Measurements from ENCODE around the gene USP6NL. TPM values are rescaled to one million over a fixed set of nuclear protein-coding genes. Genes with fewer than 3 reads are reported as not detected.

Gene USP6NL
- total RNA-seq, 1 experiment from 2014 or later = 24.6 TPM

DNA sequence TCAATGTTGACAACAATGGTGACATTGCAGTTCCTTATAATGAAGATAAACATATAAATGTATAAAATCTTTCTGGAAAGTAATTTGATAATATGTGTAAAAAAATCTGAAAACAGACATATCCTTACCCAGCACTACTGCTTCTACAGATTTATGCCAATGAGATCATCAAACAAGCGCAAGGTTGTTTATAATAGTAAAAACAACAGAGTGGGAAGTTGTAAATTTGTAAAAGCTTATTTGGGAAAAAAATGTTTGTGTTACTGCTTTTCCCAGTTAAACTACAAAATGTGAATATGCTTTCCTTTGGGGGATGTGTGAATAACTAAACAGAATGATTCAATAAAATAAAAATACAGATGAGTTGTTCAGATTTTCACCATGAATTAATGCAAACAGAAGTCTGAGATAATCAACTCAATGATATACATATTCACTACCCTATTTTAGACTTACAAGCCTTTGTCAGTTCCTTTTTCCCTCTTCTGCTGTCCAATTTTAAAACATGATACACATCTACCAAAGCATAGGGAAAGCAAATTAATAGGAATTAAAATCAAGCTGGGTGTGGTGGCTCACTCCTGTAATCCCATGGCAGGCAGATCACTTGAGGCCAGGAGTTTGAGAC, 82.1 kb downstream of the USP6NL start:
- Histone ChIP-seq H3K4me1 (ENCODE audit: control insufficient read depth in 1 of 2, insufficient read depth in 2 of 2, low read length in 2 of 2) (peaks cover 13% of the 10 kb centered on the region in 2 experiments), H3K4me3 (replicated peaks in 1 of 2; ENCODE audit: low read depth in 1 of 2, low read length in 2 of 2) (no peak overlapping the region), H3K79me2 (ENCODE audit: insufficient read depth, low read length) (peaks cover 49% of the 10 kb centered on the region), H3K27ac (ENCODE audit: low read depth, low read length) (no peak overlapping the region), H3K9me2 (ENCODE audit: insufficient read depth) (no peaks in the 10 kb centered on the region), H3K27me3 (ENCODE audit: insufficient read depth, low read length) (no peaks in the 10 kb centered on the region), H3K9me3 (ENCODE audit: control insufficient read depth in 1 of 2, insufficient read depth in 1 of 2, low read depth in 1 of 2, low read length in 2 of 2) (no peaks in the 10 kb centered on the region), H3K36me3 (ENCODE audit: control insufficient read depth in 1 of 2, insufficient read depth in 2 of 2, low read length in 2 of 2) (no peaks in the 10 kb centered on the region), H3K9ac (ENCODE audit: low read length) (no peak overlapping the region), H2AFZ (ENCODE audit: low read depth, low read length, poor library complexity, severe bottlenecking) (no peak overlapping the region), H4K20me1 (ENCODE audit: insufficient read depth) (no peaks in the 10 kb centered on the region), H3K4me2 (ENCODE audit: low read length) (no peak overlapping the region)
- CTCF ChIA-PET = interaction anchor here (1.8 kb wide), 1 partner anchor 228 kb away, joined by 4 read pairs; no protein-coding TSS in a partner anchor
- RAD21 ChIA-PET (ENCODE audit: low non-redundant PET in 1 of 2, low total read pairs in 2 of 2, uncharacterized antibody in 2 of 2, unreplicated experiment in 2 of 2) = no interaction called here
- TF ChIP-seq YY1 (IDR thresholded peaks at IDR 0.05; ENCODE audit: extremely low read depth, insufficient replicate concordance, low read depth, low read length) (no peak), TCF7L2 (IDR thresholded peaks at IDR 0.05; ENCODE audit: borderline replicate concordance, extremely low read depth, insufficient read depth, insufficient read length) (no peak), JUND (IDR thresholded peaks at IDR 0.05) (no peak)
- TF ChIP-seq, protein P1, sequence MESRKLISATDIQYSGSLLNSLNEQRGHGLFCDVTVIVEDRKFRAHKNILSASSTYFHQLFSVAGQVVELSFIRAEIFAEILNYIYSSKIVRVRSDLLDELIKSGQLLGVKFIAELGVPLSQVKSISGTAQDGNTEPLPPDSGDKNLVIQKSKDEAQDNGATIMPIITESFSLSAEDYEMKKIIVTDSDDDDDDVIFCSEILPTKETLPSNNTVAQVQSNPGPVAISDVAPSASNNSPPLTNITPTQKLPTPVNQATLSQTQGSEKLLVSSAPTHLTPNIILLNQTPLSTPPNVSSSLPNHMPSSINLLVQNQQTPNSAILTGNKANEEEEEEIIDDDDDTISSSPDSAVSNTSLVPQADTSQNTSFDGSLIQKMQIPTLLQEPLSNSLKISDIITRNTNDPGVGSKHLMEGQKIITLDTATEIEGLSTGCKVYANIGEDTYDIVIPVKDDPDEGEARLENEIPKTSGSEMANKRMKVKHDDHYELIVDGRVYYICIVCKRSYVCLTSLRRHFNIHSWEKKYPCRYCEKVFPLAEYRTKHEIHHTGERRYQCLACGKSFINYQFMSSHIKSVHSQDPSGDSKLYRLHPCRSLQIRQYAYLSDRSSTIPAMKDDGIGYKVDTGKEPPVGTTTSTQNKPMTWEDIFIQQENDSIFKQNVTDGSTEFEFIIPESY (IDR thresholded peaks at IDR 0.05; ENCODE audit: extremely low read depth, insufficient replicate concordance, low read length) = no peak
- TF ChIP-seq, protein P2, sequence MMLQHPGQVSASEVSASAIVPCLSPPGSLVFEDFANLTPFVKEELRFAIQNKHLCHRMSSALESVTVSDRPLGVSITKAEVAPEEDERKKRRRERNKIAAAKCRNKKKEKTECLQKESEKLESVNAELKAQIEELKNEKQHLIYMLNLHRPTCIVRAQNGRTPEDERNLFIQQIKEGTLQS (IDR thresholded peaks at IDR 0.05) = no peak
- no TSS peak for BruUV-seq (replicated peaks)
- intact Hi-C loops (cut with micrococcal nuclease) = no loop called here
- POLR2A ChIA-PET = no interaction called here
- no peak for DNase-seq (ENCODE audit: low read depth, low spot score)
- ATAC-seq = no peak

DNA sequence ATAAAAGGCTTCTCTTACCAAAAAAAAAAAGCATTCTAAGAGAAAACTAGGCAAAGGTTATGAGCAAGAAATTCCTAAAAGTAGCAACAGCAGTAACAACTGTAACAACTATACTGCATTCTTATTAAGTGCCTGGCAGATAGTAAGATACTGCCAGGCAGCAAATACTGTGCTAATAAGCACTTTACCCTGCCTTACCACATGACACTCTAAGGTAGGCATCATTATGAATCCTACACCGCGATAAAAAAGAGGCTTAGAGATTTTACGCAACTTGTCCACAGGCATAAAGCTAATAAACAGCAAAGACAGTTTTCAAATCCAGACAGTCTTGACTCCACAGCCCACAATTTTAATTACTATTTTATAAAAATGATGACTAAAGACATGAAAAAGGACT, 83.2 kb downstream of the USP6NL start:
- ATAC-seq (no peak), DNase-seq (ENCODE audit: low read depth, low spot score) (no peak)
- Histone ChIP-seq H3K4me2 (ENCODE audit: low read length) (no peak overlapping the region), H3K9me2 (ENCODE audit: insufficient read depth) (no peaks in the 10 kb centered on the region), H3K9me3 (ENCODE audit: control insufficient read depth in 1 of 2, insufficient read depth in 1 of 2, low read depth in 1 of 2, low read length in 2 of 2) (no peaks in the 10 kb centered on the region), H3K27ac (ENCODE audit: low read depth, low read length) (no peak overlapping the region), H3K27me3 (ENCODE audit: insufficient read depth, low read length) (no peaks in the 10 kb centered on the region), H3K79me2 (ENCODE audit: insufficient read depth, low read length) (peaks cover 38% of the 10 kb centered on the region), H3K9ac (ENCODE audit: low read length) (no peak overlapping the region), H2AFZ (ENCODE audit: low read depth, low read length, poor library complexity, severe bottlenecking) (no peak overlapping the region), H4K20me1 (ENCODE audit: insufficient read depth) (no peaks in the 10 kb centered on the region), H3K36me3 (ENCODE audit: control insufficient read depth in 1 of 2, insufficient read depth in 2 of 2, low read length in 2 of 2) (no peaks in the 10 kb centered on the region), H3K4me1 (ENCODE audit: control insufficient read depth in 1 of 2, insufficient read depth in 2 of 2, low read length in 2 of 2) (peaks cover 1 to 2% of the 10 kb centered on the region in 2 experiments; a peak in 3 of 4 replicates), H3K4me3 (replicated peaks in 1 of 2; ENCODE audit: low read depth in 1 of 2, low read length in 2 of 2) (no peak overlapping the region)
- BruUV-seq (replicated peaks) = no TSS peak
- ChIA-PET RAD21 (ENCODE audit: low non-redundant PET in 1 of 2, low total read pairs in 2 of 2, uncharacterized antibody in 2 of 2, unreplicated experiment in 2 of 2) (no interaction called here), CTCF (no interaction called here), POLR2A (no interaction called here)
- intact Hi-C loops (cut with micrococcal nuclease) = no loop called here
- TF ChIP-seq, protein P3, sequence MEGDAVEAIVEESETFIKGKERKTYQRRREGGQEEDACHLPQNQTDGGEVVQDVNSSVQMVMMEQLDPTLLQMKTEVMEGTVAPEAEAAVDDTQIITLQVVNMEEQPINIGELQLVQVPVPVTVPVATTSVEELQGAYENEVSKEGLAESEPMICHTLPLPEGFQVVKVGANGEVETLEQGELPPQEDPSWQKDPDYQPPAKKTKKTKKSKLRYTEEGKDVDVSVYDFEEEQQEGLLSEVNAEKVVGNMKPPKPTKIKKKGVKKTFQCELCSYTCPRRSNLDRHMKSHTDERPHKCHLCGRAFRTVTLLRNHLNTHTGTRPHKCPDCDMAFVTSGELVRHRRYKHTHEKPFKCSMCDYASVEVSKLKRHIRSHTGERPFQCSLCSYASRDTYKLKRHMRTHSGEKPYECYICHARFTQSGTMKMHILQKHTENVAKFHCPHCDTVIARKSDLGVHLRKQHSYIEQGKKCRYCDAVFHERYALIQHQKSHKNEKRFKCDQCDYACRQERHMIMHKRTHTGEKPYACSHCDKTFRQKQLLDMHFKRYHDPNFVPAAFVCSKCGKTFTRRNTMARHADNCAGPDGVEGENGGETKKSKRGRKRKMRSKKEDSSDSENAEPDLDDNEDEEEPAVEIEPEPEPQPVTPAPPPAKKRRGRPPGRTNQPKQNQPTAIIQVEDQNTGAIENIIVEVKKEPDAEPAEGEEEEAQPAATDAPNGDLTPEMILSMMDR (IDR thresholded peaks at IDR 0.05 in 2 of 3, conservative IDR thresholded peaks at IDR 0.05 in 1 of 3; ENCODE audit: borderline replicate concordance in 1 of 3, insufficient read depth in 1 of 3, low read depth in 2 of 3, low read length in 2 of 3) = no peak
- TF ChIP-seq, protein P1 (IDR thresholded peaks at IDR 0.05; ENCODE audit: extremely low read depth, insufficient replicate concordance, low read length) = no peak
- TF ChIP-seq EGR1 (IDR thresholded peaks at IDR 0.05; ENCODE audit: low read depth) (no peak), EZH2phosphoT487 (IDR thresholded peaks at IDR 0.05; ENCODE audit: borderline replicate concordance) (no peak), EZH2 (IDR thresholded peaks at IDR 0.05) (no peak), SIN3A (IDR thresholded peaks at IDR 0.05; ENCODE audit: low read depth) (no peak)
- TF ChIP-seq, protein P2 (IDR thresholded peaks at IDR 0.05) = no peak
- TF ChIP-seq, protein P4, sequence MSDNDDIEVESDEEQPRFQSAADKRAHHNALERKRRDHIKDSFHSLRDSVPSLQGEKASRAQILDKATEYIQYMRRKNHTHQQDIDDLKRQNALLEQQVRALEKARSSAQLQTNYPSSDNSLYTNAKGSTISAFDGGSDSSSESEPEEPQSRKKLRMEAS (IDR thresholded peaks at IDR 0.05) = no peak
